H1 (cell line): ENCODE data around the gene FXR1. TPM values are rescaled to one million over a fixed set of nuclear protein-coding genes. Genes with fewer than 3 reads are reported as not detected.

Source experiments
- CTCF ChIA-PET: fragments of 300-600 bp; sonication (Branson Sonifier 250); formaldehyde crosslinking; loops from one replicate; lab custom pipeline; 2021; ENCODE audit not compliant: partially characterized antibody; lab: Charles Lee
- POLR2A ChIA-PET: fragments of 300-600 bp; sonication (Branson Sonifier 250); formaldehyde crosslinking; loops from one replicate; lab custom pipeline; 2021; ENCODE audit warnings: inconsistent platforms; ENCODE audit not compliant: partially characterized antibody; lab: Charles Lee
- DNase-seq, 2 experiments: peaks; one replicate each; pipeline versions ENCODE4 v3.0.0 to v3.0.0-alpha.2; 2010 to 2022; ENCODE audit warnings: low spot score in 2 of 2, low read depth in 1 of 2, mixed read lengths in 1 of 2
- FAIRE-seq: peaks from 2 replicates; lab custom pipeline; 2011; peaks lifted over from hg19 to GRCh38; lab: Jason Lieb, UNC
- H2AFZ ChIP-seq: 2 replicates; pipeline ENCODE4 v1.8.1; 2012; ENCODE audit warnings: low read length, inconsistent platforms
- H2AK5ac ChIP-seq: 2 replicates; pipeline ENCODE4 v1.6.1; 2013; ENCODE audit warnings: low read depth, low read length
- H2BK120ac ChIP-seq: replicated peaks from 2 replicates; pipeline ENCODE3; 2013; ENCODE audit warnings: low read depth, low read length, inconsistent platforms
- H2BK12ac ChIP-seq: 2 replicates; pipeline ENCODE4 v1.6.1; 2013; ENCODE audit warnings: low read depth, low read length
- H2BK15ac ChIP-seq: 2 replicates; pipeline ENCODE4 v1.6.1; 2013; ENCODE audit warnings: low read length
- H2BK20ac ChIP-seq: 2 replicates; pipeline ENCODE4 v1.6.1; 2013; ENCODE audit warnings: low read length
- H2BK5ac ChIP-seq: 2 replicates; pipeline ENCODE4 v1.6.1; 2013; ENCODE audit warnings: low read depth, low read length
- H3K14ac ChIP-seq: 2 replicates; pipeline ENCODE4 v1.6.1; 2013; ENCODE audit warnings: inconsistent platforms; ENCODE audit not compliant: insufficient read length
- H3K18ac ChIP-seq: 2 replicates; pipeline ENCODE4 v1.6.1; 2013; ENCODE audit warnings: low read length; ENCODE audit errors: extremely low read depth
- H3K23ac ChIP-seq: 2 replicates; pipeline ENCODE4 v1.6.1; 2013; ENCODE audit warnings: inconsistent platforms; ENCODE audit not compliant: insufficient read length
- H3K23me2 ChIP-seq: 2 replicates; pipeline ENCODE4 v1.6.1; 2013; ENCODE audit warnings: low read depth, low read length
- H3K27ac ChIP-seq: 2 replicates; pipeline ENCODE4 v1.6.1; 2011; ENCODE audit warnings: low read depth, low read length, inconsistent platforms
- H3K27me3 ChIP-seq, 4 experiments: replicated peaks in 1 of 4; 1 replicate in 1 of 4; 2 replicates in 3 of 4; pipeline versions ENCODE4 v1.6.1 to v1.8.1; 2011 to 2013; ENCODE audit warnings: low read length in 3 of 4, mild to moderate bottlenecking in 3 of 4, inconsistent platforms in 2 of 4, mixed read lengths in 2 of 4, moderate library complexity in 1 of 4; ENCODE audit not compliant: control insufficient read depth in 3 of 4, insufficient read depth in 3 of 4; ENCODE audit errors: extremely low read depth in 1 of 4
- H3K36me3 ChIP-seq, 4 experiments: 2 replicates each; pipeline versions ENCODE4 v1.6.1 to v1.8.1; 2011 to 2013; ENCODE audit warnings: mild to moderate bottlenecking in 4 of 4, low read length in 3 of 4, moderate library complexity in 2 of 4, control low read depth in 1 of 4, inconsistent platforms in 1 of 4; ENCODE audit not compliant: insufficient read depth in 4 of 4, control insufficient read depth in 2 of 4
- H3K4ac ChIP-seq: replicated peaks from 2 replicates; pipeline ENCODE3; 2013; ENCODE audit warnings: low read length, low read depth, mixed read lengths, inconsistent platforms; ENCODE audit not compliant: insufficient read length
- H3K4me1 ChIP-seq, 4 experiments: replicated peaks in 1 of 4; 1 replicate in 1 of 4; 2 replicates in 3 of 4; pipeline versions ENCODE4 v1.6.1 to v1.8.1; 2011 to 2013; ENCODE audit warnings: low read length in 3 of 4, inconsistent platforms in 2 of 4, mixed read lengths in 1 of 4; ENCODE audit not compliant: insufficient read depth in 4 of 4, control insufficient read depth in 3 of 4
- H3K4me2 ChIP-seq, 2 experiments: 2 replicates each; pipeline versions ENCODE4 v1.6.1 to v1.8.1; 2011 to 2013; ENCODE audit warnings: low read depth in 2 of 2, low read length in 2 of 2, control low read depth in 1 of 2, inconsistent platforms in 1 of 2, mild to moderate bottlenecking in 1 of 2; ENCODE audit not compliant: insufficient read depth in 1 of 2
- H3K4me3 ChIP-seq, 4 experiments: fragments of 200-600, 300-600 bp in 1 of 4; sonication (generic), shearing (Covaris generic), sonication (Bioruptor Twin) in 1 of 4; 2 replicates each; pipeline versions ENCODE4 v1.5.1 to v1.8.1; 2011 to 2016; ENCODE audit warnings: low read length in 4 of 4, low read depth in 3 of 4, control low read depth in 2 of 4, inconsistent platforms in 2 of 4, mild to moderate bottlenecking in 2 of 4, mixed read lengths in 1 of 4, moderate library complexity in 1 of 4; ENCODE audit not compliant: insufficient read depth in 2 of 4; ENCODE audit errors: extremely low read depth in 1 of 4
- H3K56ac ChIP-seq: replicated peaks from 2 replicates; pipeline ENCODE3; 2013; ENCODE audit warnings: low read depth, mild to moderate bottlenecking, mixed read lengths, low read length, inconsistent platforms; ENCODE audit not compliant: insufficient read length
- H3K79me1 ChIP-seq: 2 replicates; pipeline ENCODE4 v1.6.1; 2013; ENCODE audit warnings: low read depth, low read length, control low read depth
- H3K79me2 ChIP-seq, 2 experiments: 2 replicates each; pipeline versions ENCODE4 v1.6.1 to v1.8.1; 2012 to 2013; ENCODE audit warnings: low read length in 2 of 2, mild to moderate bottlenecking in 2 of 2, inconsistent platforms in 1 of 2; ENCODE audit not compliant: insufficient read depth in 2 of 2, control insufficient read depth in 1 of 2
- H3K9ac ChIP-seq, 4 experiments: replicated peaks in 1 of 4; 1 replicate in 1 of 4; 2 replicates in 3 of 4; pipeline versions ENCODE4 v1.6.1 to v1.8.1; 2011 to 2013; ENCODE audit warnings: low read depth in 3 of 4, low read length in 3 of 4, control low read depth in 2 of 4, mild to moderate bottlenecking in 2 of 4, moderate library complexity in 2 of 4, inconsistent platforms in 1 of 4; ENCODE audit errors: extremely low read depth in 1 of 4
- H3K9me3 ChIP-seq, 2 experiments: 2 replicates each; pipeline versions ENCODE4 v1.6.1 to v1.8.1; 2012 to 2013; ENCODE audit warnings: mild to moderate bottlenecking in 2 of 2, moderate library complexity in 2 of 2, control low read depth in 1 of 2, inconsistent platforms in 1 of 2, low read depth in 1 of 2, low read length in 1 of 2, mixed read lengths in 1 of 2; ENCODE audit not compliant: insufficient read depth in 2 of 2
- H4K20me1 ChIP-seq, 2 experiments: replicated peaks in 1 of 2; 2 replicates each; pipeline versions ENCODE3 to v1.8.1; 2011 to 2013; ENCODE audit warnings: inconsistent platforms in 2 of 2, low read length in 2 of 2, mild to moderate bottlenecking in 1 of 2; ENCODE audit not compliant: insufficient read depth in 2 of 2, control insufficient read depth in 1 of 2
- H4K5ac ChIP-seq: 2 replicates; pipeline ENCODE4 v1.6.1; 2013; ENCODE audit warnings: low read length, low read depth, mixed read lengths, inconsistent platforms; ENCODE audit not compliant: insufficient read length
- H4K8ac ChIP-seq: 2 replicates; pipeline ENCODE4 v1.8.0; 2013; ENCODE audit warnings: mild to moderate bottlenecking, moderate library complexity, low read length, inconsistent platforms; ENCODE audit not compliant: insufficient read depth; ENCODE audit errors: extremely low read depth
- H4K91ac ChIP-seq: replicated peaks from 2 replicates; pipeline ENCODE3; 2013; ENCODE audit warnings: low read length, mixed read lengths, inconsistent platforms; ENCODE audit not compliant: insufficient read length
- CEBPB ChIP-seq: IDR thresholded peaks from 2 replicates; pipeline ENCODE4 v1.6.1; 2012; ENCODE audit warnings: low read depth, low read length
- EGR1 ChIP-seq: IDR thresholded peaks from 2 replicates; pipeline ENCODE4 v1.6.1; 2011; ENCODE audit warnings: low read depth, low read length, borderline replicate concordance
- EZH2 ChIP-seq: fragments of 200-600 bp; sonication (generic); IDR thresholded peaks from 2 replicates; pipeline ENCODE4 v1.7.1; 2012; ENCODE audit warnings: low read depth, mild to moderate bottlenecking, moderate library complexity, low read length, inconsistent platforms; ENCODE audit not compliant: severe bottlenecking
- GTF2F1 ChIP-seq: IDR thresholded peaks from 2 replicates; pipeline ENCODE4 v1.6.1; 2012; ENCODE audit warnings: low read depth, low read length, improper control_type of control experiment, borderline replicate concordance
- MAFK ChIP-seq: IDR thresholded peaks from 2 replicates; pipeline ENCODE4 v1.6.1; 2012; ENCODE audit warnings: low read depth, mild to moderate bottlenecking, improper control_type of control experiment, low read length
- RAD21 ChIP-seq, 2 experiments: IDR thresholded peaks in 1 of 2; conservative IDR thresholded peaks in 1 of 2; 2 replicates each; pipeline ENCODE4 v1.6.1; 2011; ENCODE audit warnings: low read depth in 2 of 2, low read length in 2 of 2, improper control_type of control experiment in 1 of 2, inconsistent platforms in 1 of 2, mild to moderate bottlenecking in 1 of 2, moderate library complexity in 1 of 2
- SAP30 ChIP-seq: fragments of 300-600 bp; sonication (generic); IDR thresholded peaks from 2 replicates; pipeline ENCODE4 v1.7.1; 2012; ENCODE audit warnings: low read length, moderate library complexity, mild to moderate bottlenecking, inconsistent platforms; ENCODE audit not compliant: insufficient read depth, insufficient replicate concordance
- SIRT6 ChIP-seq: IDR thresholded peaks from one replicate; pipeline ENCODE4 v1.7.1; 2012; ENCODE audit warnings: low read length, inconsistent platforms
- SIX5 ChIP-seq: IDR thresholded peaks from 2 replicates; pipeline ENCODE4 v1.6.1; 2011; ENCODE audit warnings: mild to moderate bottlenecking, low read depth, low read length
- SP1 ChIP-seq: IDR thresholded peaks from 2 replicates; pipeline ENCODE4 v1.6.1; 2011; ENCODE audit warnings: low read depth, low read length
- WGBS, 2 experiments: shearing (Covaris generic) in 1 of 2; methylation state at CpG; one replicate each; pipeline versions ENCODE4 v1.1.6 to v1.1.7; 2013 to 2015; ENCODE audit warnings: low lambda C conversion rate in 2 of 2, mixed read lengths in 2 of 2, inconsistent platforms in 1 of 2, low coverage in 1 of 2, missing lambda C conversion rate in 1 of 2; ENCODE audit not compliant: insufficient replicate concordance in 2 of 2, insufficient coverage in 1 of 2, insufficient read length in 1 of 2; ENCODE audit errors: extremely low coverage in 1 of 2, missing lambda C conversion rate in 1 of 2; 5-methylcytosine and 5-hydroxymethylcytosine counted together
- polyA plus RNA-seq, 7 experiments: library from polyadenylated mRNA; depleted of rRNA in 3 of 7; stranded (reverse) in 5 of 7; unstranded in 2 of 7; fragments of >200 nt in 5 of 7; fragments of 200-250 nt in 2 of 7; gene quantifications; 1 replicate in 5 of 7; 2 replicates in 1 of 7; 4 replicates in 1 of 7; pipeline versions ENCODE4 v1.2.1 to v1.2.3, GENCODE V29; 2011 to 2013; ENCODE audit warnings: missing spikeins in 2 of 7, mixed read lengths in 2 of 7
- total RNA-seq: library from RNA; stranded (reverse); fragmentation: NEBNext Ultra II Directional; extraction: Animal tissue kit (Norgen Biotek cat#: 25700); gene quantifications from 2 replicates; pipeline ENCODE4 v1.2.1, GENCODE V29; 2021

The FXR1 gene
- total and polyA plus RNA-seq, 2 of the 8 experiments (the other 6 are each of a cell fraction or from before 2014, with no cell fraction given), result 108 to 283 TPM

DNA sequence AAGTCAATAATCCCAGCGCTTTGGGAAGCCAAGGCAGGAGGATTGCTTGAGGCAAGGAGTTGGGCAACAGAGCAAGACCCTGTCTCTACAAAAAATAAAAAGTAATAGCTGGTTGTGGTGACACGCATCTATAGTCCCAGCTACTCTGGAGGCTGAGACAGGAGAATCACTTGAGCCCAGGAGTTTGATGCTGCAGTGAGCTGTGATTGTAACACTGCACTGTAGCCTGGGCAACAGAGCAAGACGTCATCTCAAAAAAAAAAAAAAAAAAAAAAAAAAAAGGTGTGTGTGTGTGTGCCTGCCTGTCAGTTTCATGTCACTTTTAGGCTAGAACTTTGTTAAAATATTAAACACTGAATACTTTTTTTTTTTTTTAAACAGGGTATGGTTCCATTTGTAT lies 48.6 kb downstream of the FXR1 start:
- WGBS, 2 experiments, result 93% methylated on average over 2 of the region's 3 CpGs; no CpG with 5 or more reads in 1 of the 2 experiments
- H3K23me2 ChIP-seq, result no peaks in the 10 kb centered on the region
- H3K4me3 ChIP-seq, result no peak overlapping the region
- no peak overlapping the region for H3K27ac ChIP-seq
- no peak overlapping the region for H3K9ac ChIP-seq
- no peak overlapping the region for H2BK5ac ChIP-seq
- peaks cover 0 to 25% of the 10 kb centered on the region in 2 experiments; a peak in 2 of 4 replicates for H3K79me2 ChIP-seq
- H4K91ac ChIP-seq, result no peak overlapping the region
- H3K56ac ChIP-seq, result no peak overlapping the region
- CTCF ChIA-PET, result interaction anchor here (1.8 to 2.2 kb wide), 2 partner anchors 10 to 20 kb away, joined by 3 to 4 read pairs; no protein-coding TSS in a partner anchor
- FAIRE-seq (no peak), DNase-seq (no peak)
- no peaks in the 10 kb centered on the region for H3K27me3 ChIP-seq
- H3K4me1 ChIP-seq, result no peaks in the 10 kb centered on the region
- no peak overlapping the region for H2BK120ac ChIP-seq
- no peaks in the 10 kb centered on the region for H3K9me3 ChIP-seq
- peaks cover 7 to 90% (median 54%) of the 10 kb centered on the region in 4 experiments for H3K36me3 ChIP-seq
- H2BK12ac ChIP-seq, result no peak overlapping the region
- H3K14ac ChIP-seq, result no peak overlapping the region
- no peak for TF ChIP-seq GTF2F1
- no peak for TF ChIP-seq SP1
- no peak for TF ChIP-seq CEBPB
- no peak for TF ChIP-seq EGR1
- TF ChIP-seq RAD21 (IDR thresholded peaks at IDR 0.05 in 1 of 2, conservative IDR thresholded peaks at IDR 0.05 in 1 of 2; ENCODE audit: low read depth in 2 of 2, low read length in 2 of 2), result no peak
- no peak for TF ChIP-seq SAP30
- TF ChIP-seq MAFK, result no peak
- no peak for TF ChIP-seq SIX5
- TF ChIP-seq EZH2, result no peak
- no peak for TF ChIP-seq SIRT6
- H3K18ac ChIP-seq, result no peak overlapping the region
- H3K23ac ChIP-seq, result no peak overlapping the region
- no peak overlapping the region for H4K8ac ChIP-seq
- H3K4ac ChIP-seq, result no peak overlapping the region
- no peaks in the 10 kb centered on the region; the same call in none of the 2 replicates for H3K79me1 ChIP-seq
- H2BK15ac ChIP-seq, result no peak overlapping the region
- no peak overlapping the region for H4K5ac ChIP-seq
- POLR2A ChIA-PET, result interaction anchor here (0.8 kb wide), 1 partner anchor 20 kb away, joined by 3 read pairs; no protein-coding TSS in a partner anchor
- no peak overlapping the region for H2AFZ ChIP-seq
- H2BK20ac ChIP-seq, result no peak overlapping the region
- H4K20me1 ChIP-seq, result peaks cover 0 to 4% of the 10 kb centered on the region in 2 experiments
- H2AK5ac ChIP-seq, result no peak overlapping the region
- H3K4me2 ChIP-seq, result no peak overlapping the region
